ENCODE data around the gene MRPS16.

Gene MRPS16

GRCh38 chr10:73251683-73252444 lies 580 bp downstream of the MRPS16 start:
- DNase-seq (no peak), ATAC-seq (replicated peaks) (peak; percentile 76 to 80)
- Mint-ChIP-seq H3K36me3 (peaks cover 26 to 34% of the 10 kb centered on the region in 2 donors), H3K9me3 (no peaks in the 10 kb centered on the region), H3K27ac (peak overlapping the region; percentile 98), H3K4me3 (peak overlapping the region; percentile 98 to 99), H3K4me1 (peaks cover 18 to 42% of the 10 kb centered on the region in 2 donors), H3K27me3 (no peaks in the 10 kb centered on the region)

- H3K36me3 Mint-ChIP-seq: peaks cover 40 to 62% of the 10 kb centered on the region in 2 donors
- peak overlapping the region; percentile 4 to 97 for H3K4me3 Mint-ChIP-seq
- peaks cover 27 to 72% of the 10 kb centered on the region in 2 donors for H3K4me1 Mint-ChIP-seq
- DNase-seq (no peak), ATAC-seq (replicated peaks) (no peak)
- H3K27ac Mint-ChIP-seq: peak overlapping the region; percentile 62
- H3K9me3 Mint-ChIP-seq: no peaks in the 10 kb centered on the region
- H3K27me3 Mint-ChIP-seq: no peaks in the 10 kb centered on the region
These were observed 4.2 kb downstream of the MRPS16 start for GRCh38 chr10:73248259-73248724.

- H3K27ac Mint-ChIP-seq: peak overlapping the region; percentile 99
- peak overlapping the region; percentile 97 to 98 for H3K4me3 Mint-ChIP-seq
- DNase-seq: no peak
- H3K9me3 Mint-ChIP-seq: no peaks in the 10 kb centered on the region
- H3K36me3 Mint-ChIP-seq: peaks cover 42 to 64% of the 10 kb centered on the region in 2 donors
- ATAC-seq (replicated peaks): no peak
- H3K27me3 Mint-ChIP-seq: no peaks in the 10 kb centered on the region
- H3K4me1 Mint-ChIP-seq: peaks cover 26 to 72% of the 10 kb centered on the region in 2 donors
These were observed 4.8 kb downstream of the MRPS16 start for GRCh38 chr10:73247509-73248258.

DNA sequence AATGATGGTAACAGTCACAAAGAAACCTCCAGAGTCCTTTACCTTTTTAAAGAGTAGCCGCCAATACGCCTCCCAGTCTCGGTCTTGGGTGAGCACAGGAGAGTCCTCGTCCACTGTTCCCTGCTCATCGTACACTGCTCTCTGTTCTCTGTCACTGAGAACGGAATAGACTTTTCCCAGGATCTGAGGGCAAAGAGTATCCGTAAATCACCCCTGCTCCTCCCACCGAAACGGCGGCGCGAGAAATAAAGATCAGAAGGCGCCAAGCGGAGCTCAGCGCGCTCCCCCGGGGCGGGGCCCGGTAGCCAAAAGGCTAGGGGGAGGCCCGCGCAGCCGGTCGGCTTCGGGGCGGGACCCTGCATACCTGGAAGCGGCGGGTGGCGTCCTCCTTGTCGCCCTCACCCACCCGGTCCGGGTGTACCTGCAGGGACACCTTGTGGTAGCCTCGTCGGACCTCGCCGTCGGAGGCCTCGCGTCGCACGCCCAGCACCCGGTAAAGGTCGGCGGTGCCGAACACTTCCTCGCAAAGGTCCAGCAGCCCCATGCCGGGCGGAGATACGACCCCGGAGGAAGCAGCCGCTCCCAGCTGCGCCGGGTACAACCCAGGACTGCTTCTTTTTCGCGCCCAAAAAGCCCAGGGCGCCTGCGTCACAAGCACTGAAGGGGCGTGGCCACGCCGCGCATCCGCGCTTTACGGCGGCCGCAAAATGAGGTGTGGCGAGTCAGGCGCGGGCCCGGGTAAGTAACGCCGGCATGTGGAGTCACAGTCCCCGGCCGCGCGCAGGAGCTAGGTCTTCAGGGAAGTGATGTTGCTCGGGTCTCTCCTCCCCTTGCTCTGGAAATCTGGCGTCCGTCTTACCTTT lies 5.6 kb downstream of the MRPS16 start, which contains the start of gene DNAJC9:
Gene DNAJC9, minus strand, starts transcription at position 610 of the 863 bp plus-strand sequence. Its CDS starts 66 bp downstream, at position 544.
- Mint-ChIP-seq H3K27ac (peak within 1 kb of the TSS; percentile 99), H3K9me3 (no peaks in the 10 kb centered on the region), H3K36me3 (peaks cover 37 to 59% of the 10 kb centered on the region in 2 donors), H3K4me3 (peak within 1 kb of the TSS; percentile 97 to 98), H3K27me3 (no peaks in the 10 kb centered on the region), H3K4me1 (peaks cover 24 to 65% of the 10 kb centered on the region in 2 donors)
- peak; percentile 90 to 91 for ATAC-seq (replicated peaks)
- DNase-seq: peak; percentile 96

DNA sequence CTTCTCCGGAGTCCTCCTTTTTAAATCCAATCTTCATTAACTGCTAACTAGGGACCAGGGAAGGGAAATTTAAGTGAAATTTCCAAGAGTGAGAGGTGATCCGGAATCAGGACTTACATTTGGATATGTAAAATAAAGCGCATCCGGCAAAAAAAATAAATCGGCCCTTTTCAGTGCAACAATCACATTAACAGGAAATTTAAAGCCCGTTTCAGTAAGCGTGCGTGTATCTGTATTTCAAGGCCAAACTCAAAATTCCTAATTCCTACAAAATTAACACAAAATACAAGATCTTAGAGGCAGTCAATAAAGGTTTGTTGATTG lies 6.2 kb downstream of the MRPS16 start:
- Mint-ChIP-seq H3K4me3 (peak overlapping the region; percentile 97 to 98), H3K27ac (peak overlapping the region; percentile 99), H3K9me3 (no peaks in the 10 kb centered on the region), H3K27me3 (no peaks in the 10 kb centered on the region), H3K36me3 (peaks cover 32 to 56% of the 10 kb centered on the region in 2 donors), H3K4me1 (peaks cover 24 to 59% of the 10 kb centered on the region in 2 donors)
- ATAC-seq (replicated peaks) (no peak), DNase-seq (no peak)

DNA sequence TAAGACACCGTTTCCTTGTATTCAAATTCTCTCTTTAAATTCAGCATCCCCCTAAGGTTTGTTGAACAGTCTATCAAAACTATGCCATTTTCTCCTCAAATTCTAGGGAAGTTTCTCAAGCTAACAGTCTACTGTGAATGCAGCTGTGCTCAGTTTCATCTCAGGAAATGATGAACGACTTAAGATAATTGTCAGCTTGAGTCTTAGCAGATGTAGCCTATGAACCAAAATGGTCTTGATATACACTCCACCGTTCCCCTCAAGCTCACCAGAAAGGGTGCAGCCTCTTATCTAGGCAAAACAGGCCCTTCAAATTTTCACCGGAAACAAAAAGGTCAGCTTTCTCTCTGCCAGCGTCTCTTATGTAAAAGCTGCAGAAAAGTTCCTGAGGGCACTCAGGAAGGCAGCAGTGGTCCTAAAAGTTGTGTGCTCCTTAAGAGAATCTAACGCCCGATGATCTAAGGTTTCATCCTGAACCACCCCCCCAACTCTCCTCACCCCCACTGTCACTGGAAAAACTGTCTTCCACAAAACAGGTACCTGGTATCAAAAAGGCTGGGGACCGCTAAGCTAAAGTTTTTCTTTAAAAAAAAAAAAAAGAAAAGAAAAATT lies 7.5 kb downstream of the MRPS16 start:
- no peak for ATAC-seq (replicated peaks)
- H3K4me1 Mint-ChIP-seq: peaks cover 18 to 46% of the 10 kb centered on the region in 2 donors
- no peak for DNase-seq
- no peak overlapping the region for H3K27ac Mint-ChIP-seq
- peaks cover 24 to 49% of the 10 kb centered on the region in 2 donors for H3K36me3 Mint-ChIP-seq
- H3K4me3 Mint-ChIP-seq: peak overlapping the region; percentile 59 to 69
- no peaks in the 10 kb centered on the region for H3K9me3 Mint-ChIP-seq
- no peaks in the 10 kb centered on the region for H3K27me3 Mint-ChIP-seq

GRCh38 chr10:73239908-73240307 lies 12.5 kb downstream of the MRPS16 start:
- no peak for DNase-seq
- H3K4me1 Mint-ChIP-seq: peaks cover 5 to 11% of the 10 kb centered on the region in 2 donors
- H3K36me3 Mint-ChIP-seq: peaks cover 18 to 31% of the 10 kb centered on the region in 2 donors
- no peaks in the 10 kb centered on the region for H3K9me3 Mint-ChIP-seq
- no peak overlapping the region for H3K27ac Mint-ChIP-seq
- ATAC-seq (replicated peaks): no peak
- H3K27me3 Mint-ChIP-seq: no peaks in the 10 kb centered on the region
- no peak overlapping the region for H3K4me3 Mint-ChIP-seq

- ATAC-seq (replicated peaks) (no peak), DNase-seq (no peak)
- Mint-ChIP-seq H3K9me3 (no peaks in the 10 kb centered on the region), H3K4me3 (no peak overlapping the region), H3K27me3 (no peaks in the 10 kb centered on the region), H3K36me3 (peaks cover 16 to 26% of the 10 kb centered on the region in 2 donors), H3K4me1 (peaks cover 0 to 3% of the 10 kb centered on the region in 2 donors), H3K27ac (no peak overlapping the region)
These were observed 13.4 kb downstream of the MRPS16 start for GRCh38 chr10:73238990-73239566.

GRCh38 chr10:73234695-73235094 lies 17.7 kb downstream of the MRPS16 start:
- ATAC-seq (replicated peaks): no peak
- Mint-ChIP-seq H3K27ac (no peak overlapping the region), H3K27me3 (no peaks in the 10 kb centered on the region), H3K36me3 (peaks cover 30 to 38% of the 10 kb centered on the region in 2 donors), H3K4me1 (no peaks in the 10 kb centered on the region), H3K9me3 (no peaks in the 10 kb centered on the region), H3K4me3 (no peak overlapping the region)
- DNase-seq: no peak

- DNase-seq: no peak
- H3K36me3 Mint-ChIP-seq: peaks cover 32 to 41% of the 10 kb centered on the region in 2 donors
- no peaks in the 10 kb centered on the region for H3K9me3 Mint-ChIP-seq
- no peak overlapping the region for H3K4me3 Mint-ChIP-seq
- peaks cover 0 to 1% of the 10 kb centered on the region in 2 donors for H3K4me1 Mint-ChIP-seq
- no peak overlapping the region for H3K27ac Mint-ChIP-seq
- ATAC-seq (replicated peaks): no peak
- no peaks in the 10 kb centered on the region for H3K27me3 Mint-ChIP-seq
These were observed 18.6 kb downstream of the MRPS16 start for GRCh38 chr10:73233883-73234282.

DNA sequence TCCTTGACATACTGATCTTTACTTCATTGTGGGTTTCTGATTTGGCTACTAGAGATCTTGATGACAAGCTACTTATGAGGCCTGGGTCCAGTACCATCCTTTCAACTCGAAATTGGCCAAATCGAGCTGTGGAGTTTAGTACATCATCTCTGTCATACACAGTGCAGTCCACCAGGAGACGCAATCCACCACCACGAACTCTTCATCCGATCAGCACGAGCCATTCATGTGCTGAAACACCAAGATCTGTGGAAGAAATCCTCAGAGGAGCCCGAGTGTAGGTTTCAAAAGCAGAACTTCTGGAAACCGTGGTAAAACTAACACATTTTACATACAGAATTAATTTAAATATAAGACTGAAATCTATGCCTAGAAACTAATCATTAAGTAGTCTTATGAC lies 19.6 kb downstream of the MRPS16 start:
- H3K27me3 Mint-ChIP-seq: no peaks in the 10 kb centered on the region
- H3K36me3 Mint-ChIP-seq: peaks cover 32 to 41% of the 10 kb centered on the region in 2 donors
- H3K4me3 Mint-ChIP-seq: no peak overlapping the region
- H3K27ac Mint-ChIP-seq: no peak overlapping the region
- no peaks in the 10 kb centered on the region for H3K9me3 Mint-ChIP-seq
- ATAC-seq (replicated peaks) (no peak), DNase-seq (no peak)
- H3K4me1 Mint-ChIP-seq: peaks cover 0 to 1% of the 10 kb centered on the region in 2 donors

DNA sequence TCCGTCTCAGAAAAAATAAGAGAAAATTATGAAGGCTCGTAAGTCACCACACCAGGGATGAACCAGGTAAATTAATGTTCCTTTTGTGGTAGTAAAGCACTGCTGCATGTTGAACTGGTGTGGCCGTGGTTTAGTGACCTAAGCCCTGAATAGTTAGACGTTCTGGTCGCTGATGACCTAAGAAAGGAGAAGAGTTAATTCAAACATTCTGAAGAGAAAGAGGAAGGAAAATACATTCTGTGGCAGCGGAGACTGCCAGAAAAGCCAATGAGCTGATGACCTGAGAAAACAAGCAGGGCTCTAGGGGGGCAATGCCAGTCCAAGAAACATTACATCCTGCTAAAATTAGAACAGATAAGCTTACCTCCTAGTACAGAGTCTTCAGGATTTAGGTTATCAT lies 22.9 kb downstream of the MRPS16 start:
- Mint-ChIP-seq H3K4me1 (peaks cover 0 to 1% of the 10 kb centered on the region in 2 donors), H3K4me3 (no peak overlapping the region), H3K9me3 (no peaks in the 10 kb centered on the region), H3K36me3 (peaks cover 22 to 34% of the 10 kb centered on the region in 2 donors), H3K27me3 (no peaks in the 10 kb centered on the region), H3K27ac (no peak overlapping the region)
- no peak for ATAC-seq (replicated peaks)
- DNase-seq: no peak

DNA sequence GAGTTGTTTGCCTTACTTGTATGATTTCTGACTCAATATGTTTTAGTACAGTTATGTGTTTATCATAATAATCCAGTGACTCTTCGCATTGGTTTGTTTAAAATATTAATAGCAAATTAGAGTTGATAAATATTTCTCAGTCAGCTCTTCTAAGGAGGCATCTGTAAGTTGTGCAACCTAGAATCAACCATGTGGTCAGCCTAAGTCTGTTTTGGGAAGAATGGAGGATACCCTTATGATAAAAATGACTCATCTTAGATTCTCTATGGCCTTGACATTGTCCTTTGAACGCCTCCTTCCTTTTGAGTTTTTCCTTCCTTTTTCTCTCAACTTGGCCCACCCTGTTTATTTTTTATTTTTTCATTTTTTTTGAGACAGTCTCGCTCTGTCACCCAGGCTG lies 24.2 kb downstream of the MRPS16 start:
- Mint-ChIP-seq H3K36me3 (peaks cover 22 to 29% of the 10 kb centered on the region in 2 donors), H3K27ac (no peak overlapping the region), H3K4me3 (no peak overlapping the region), H3K27me3 (no peaks in the 10 kb centered on the region), H3K4me1 (peaks cover 0 to 1% of the 10 kb centered on the region in 2 donors), H3K9me3 (no peaks in the 10 kb centered on the region)
- DNase-seq (no peak), ATAC-seq (replicated peaks) (no peak)
